WTC11 (cell line): Measurements from ENCODE around the gene TBX10. TPM values are rescaled to one million over a fixed set of nuclear protein-coding genes. Genes with fewer than 3 reads are reported as not detected.

Experiments
- ATAC-seq: fragments of 200-7000 bp; cut with Tn5 transposase; 2 replicates; pipeline ENCODE4 v1.10.0; 2021; ENCODE audit warnings: mild to moderate bottlenecking, moderate library complexity
- CTCF ChIA-PET: fragments of 300-600 bp; sonication (Branson Sonifier 250); formaldehyde crosslinking; loops from one replicate; lab custom pipeline; 2021; ENCODE audit warnings: antibody characterized with exemption; lab: Charles Lee
- POLR2A ChIA-PET: fragments of 350-600 bp; sonication (Branson Sonifier 250); formaldehyde crosslinking; loops from one replicate; lab custom pipeline; 2021; ENCODE audit warnings: antibody characterized with exemption; lab: Charles Lee
- DNase-seq: peaks from one replicate; pipeline ENCODE4 v3.0.0; 2021; ENCODE audit warnings: low spot score
- H3K27ac Mint-ChIP-seq: 2 replicates; pipeline ENCODE4 v1.8.0; 2021; ENCODE audit warnings: mixed read lengths
- H3K27me3 Mint-ChIP-seq: 2 replicates; pipeline ENCODE4 v1.8.0; 2021; ENCODE audit warnings: low read depth, mild to moderate bottlenecking, moderate library complexity, mixed read lengths
- H3K36me3 Mint-ChIP-seq: 2 replicates; pipeline ENCODE4 v1.8.0; 2021; ENCODE audit warnings: mixed read lengths
- H3K4me1 Mint-ChIP-seq: 2 replicates; pipeline ENCODE4 v1.8.0; 2022; ENCODE audit warnings: mixed read lengths
- H3K4me3 Mint-ChIP-seq: 2 replicates; pipeline ENCODE4 v1.8.0; 2021; ENCODE audit warnings: mild to moderate bottlenecking, moderate library complexity, mixed read lengths
- H3K9me3 Mint-ChIP-seq: 2 replicates; pipeline ENCODE4 v1.8.0; 2021; ENCODE audit warnings: mixed read lengths
- CTCF ChIP-seq: fragments of 200-600 bp; IDR thresholded peaks from 2 replicates; pipeline ENCODE4 v1.8.0; 2022; ENCODE audit warnings: antibody characterized with exemption
- E2F5 ChIP-seq: sonication (generic); formaldehyde crosslinking; IDR thresholded peaks from 2 replicates; pipeline ENCODE4 v1.8.1; 2022; ENCODE audit warnings: mild to moderate bottlenecking, moderate library complexity, missing genetic modification reagents
- ERG ChIP-seq: fragments of 250-450 bp; sonication (Bioruptor Pico); IDR thresholded peaks from 2 replicates; pipeline ENCODE4 v1.8.0; 2021; ENCODE audit warnings: mild to moderate bottlenecking
- FOXP1 ChIP-seq: sonication (generic); formaldehyde crosslinking; IDR thresholded peaks from 2 replicates; pipeline ENCODE4 v1.8.0; 2022; ENCODE audit warnings: missing genetic modification reagents, mild to moderate bottlenecking, moderate library complexity, borderline replicate concordance
- GABPB1 ChIP-seq: sonication (generic); formaldehyde crosslinking; IDR thresholded peaks from 2 replicates; pipeline ENCODE4 v1.8.1; 2023; ENCODE audit warnings: mild to moderate bottlenecking, missing genetic modification reagents
- GRHL2 ChIP-seq: fragments of 250-450 bp; sonication (Bioruptor Pico); IDR thresholded peaks from 2 replicates; pipeline ENCODE4 v1.8.0; 2022; ENCODE audit warnings: mild to moderate bottlenecking, moderate library complexity; ENCODE audit not compliant: insufficient replicate concordance, severe bottlenecking
- MAX ChIP-seq: sonication (generic); formaldehyde crosslinking; IDR thresholded peaks from 2 replicates; pipeline ENCODE4 v1.8.0; 2022; ENCODE audit warnings: mild to moderate bottlenecking, missing genetic modification reagents
- NFE2L1 ChIP-seq: sonication (generic); formaldehyde crosslinking; IDR thresholded peaks from 2 replicates; pipeline ENCODE4 v1.8.1; 2023; ENCODE audit warnings: missing genetic modification reagents
- TCF7 ChIP-seq: sonication (generic); formaldehyde crosslinking; IDR thresholded peaks from 2 replicates; pipeline ENCODE4 v1.8.0; 2022; ENCODE audit warnings: mild to moderate bottlenecking, low read depth, missing genetic modification reagents, moderate library complexity
- USF1 ChIP-seq: sonication (generic); formaldehyde crosslinking; IDR thresholded peaks from 2 replicates; pipeline ENCODE4 v1.8.0; 2022; ENCODE audit warnings: mild to moderate bottlenecking, missing genetic modification reagents
- ZNF281 ChIP-seq: sonication (generic); formaldehyde crosslinking; IDR thresholded peaks from 2 replicates; pipeline ENCODE4 v1.8.0; 2023; ENCODE audit warnings: mild to moderate bottlenecking, missing genetic modification reagents
- total RNA-seq: library from RNA; stranded (reverse); gene quantifications from 3 replicates; pipeline ENCODE4 v1.2.3, GENCODE V29; 2021

The TBX10 gene
- total RNA-seq, 1 experiment from 2014 or later: not detected

GRCh38 chr11:67615728-67616430, 23.7 kb downstream of the TBX10 start:
- H3K27me3 Mint-ChIP-seq: peaks cover 40% of the 10 kb centered on the region
- H3K4me1 Mint-ChIP-seq: peaks cover 47% of the 10 kb centered on the region
- DNase-seq (no peak), ATAC-seq (no peak)
- H3K36me3 Mint-ChIP-seq: peaks cover 8% of the 10 kb centered on the region
- ChIA-PET POLR2A (interaction anchor here (3.3 kb wide), 1 partner anchor 14 kb away, joined by 13 read pairs; the partner anchor contains the start of gene NUDT8), CTCF (interaction anchor here (0.6 to 10.2 kb wide), 8 partner anchors 14 to 130 kb away, joined by 3 to 200 read pairs (median 6); partner anchors contain the start of genes GSTP1 and NUDT8)
- TF ChIP-seq FOXP1: peak; percentile 69; the same call in 1 of the 2 replicates
- no peak for TF ChIP-seq ERG (CRISPR knock-in tag)
- TF ChIP-seq USF1: 0 out of 2 replicates have a peak, but pooled peaks have one; percentile 31
- no peak; the same call in 1 of the 2 replicates for TF ChIP-seq MAX (CRISPR knock-in tag)
- no peak for TF ChIP-seq GRHL2
- H3K9me3 Mint-ChIP-seq: no peaks in the 10 kb centered on the region; the same call in 1 of the 2 replicates
- H3K4me3 Mint-ChIP-seq: 0 out of 2 replicates have a peak overlapping the region, but pooled peaks have one; percentile 18
- H3K27ac Mint-ChIP-seq: no peak overlapping the region

- Mint-ChIP-seq H3K4me3 (no peak overlapping the region), H3K27me3 (peaks cover 40% of the 10 kb centered on the region), H3K36me3 (peaks cover 14% of the 10 kb centered on the region), H3K27ac (no peak overlapping the region), H3K4me1 (peaks cover 47% of the 10 kb centered on the region), H3K9me3 (no peaks in the 10 kb centered on the region; the same call in 1 of the 2 replicates)
- no peak for TF ChIP-seq USF1
- TF ChIP-seq NFE2L1: no peak
- no peak for TF ChIP-seq ZNF281 (CRISPR knock-in tag)
- 0 out of 2 replicates have a peak, but pooled peaks have one; percentile 60 for TF ChIP-seq TCF7 (CRISPR knock-in tag)
- TF ChIP-seq CTCF: peak; percentile 45
- TF ChIP-seq GRHL2: no peak
- no peak for TF ChIP-seq GABPB1
- TF ChIP-seq E2F5 (CRISPR knock-in tag): no peak
- ATAC-seq (peak; percentile 69), DNase-seq (peak; percentile 81)
- ChIA-PET POLR2A (interaction anchor here (0.9 to 3.3 kb wide), 2 partner anchors 14 to 32 kb away, joined by 3 to 13 read pairs; partner anchors contain the start of gene NUDT8), CTCF (interaction anchor here (0.6 to 10.2 kb wide), 38 partner anchors 9 to 415 kb away, joined by 3 to 200 read pairs (median 4); partner anchors contain the start of genes AIP, GSTP1, NUDT8 and TBX10)
Measured at GRCh38 chr11:67614730-67615714, 24.5 kb downstream of the TBX10 start.
